ENCODE data around the gene ACER3. TPM values are rescaled to one million over a fixed set of nuclear protein-coding genes. Genes with fewer than 3 reads are reported as not detected.

Gene ACER3
- total RNA-seq, 4 donors from 2014 or later, result 9.3 to 25.7 (median 14.2) TPM

DNA sequence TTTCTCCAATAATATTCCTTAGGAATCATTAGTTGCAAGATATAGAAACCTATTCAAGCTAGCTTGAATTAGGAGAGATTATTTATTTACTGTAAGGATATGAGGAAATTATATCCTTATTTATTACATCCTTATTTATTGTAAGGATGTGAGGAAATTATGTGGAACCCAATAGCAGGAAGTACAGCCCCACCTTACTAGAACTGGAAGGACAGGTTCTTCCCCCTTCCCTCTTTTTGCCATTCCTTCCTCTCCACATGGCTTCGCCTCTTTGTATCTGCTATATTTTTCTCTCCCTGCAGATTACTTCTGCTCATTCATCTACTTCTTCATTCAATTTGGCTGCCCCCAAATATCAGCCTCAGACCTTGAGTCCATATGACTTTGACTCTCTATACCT, 124.0 kb downstream of the ACER3 start:
- H3K4me3 ChIP-seq, result no peak overlapping the region
- no peak overlapping the region for H3K27ac ChIP-seq
- no peaks in the 10 kb centered on the region for H3K9me3 ChIP-seq
- H3K36me3 ChIP-seq, result peaks cover 0 to 12% of the 10 kb centered on the region in 2 donors
- ATAC-seq, result no peak
- WGBS, 2 donors (ENCODE audit: low coverage in 1 of 2), result 94 to 100% methylated on average over 1 of the region's 1 CpG
- H3K4me1 ChIP-seq, result no peaks in the 10 kb centered on the region
- TF ChIP-seq EP300 (IDR thresholded peaks at IDR 0.05) (no peak), POLR2A (IDR thresholded peaks at IDR 0.05) (no peak), POLR2AphosphoS5 (IDR thresholded peaks at IDR 0.05) (no peak)
- TF ChIP-seq, protein P1, sequence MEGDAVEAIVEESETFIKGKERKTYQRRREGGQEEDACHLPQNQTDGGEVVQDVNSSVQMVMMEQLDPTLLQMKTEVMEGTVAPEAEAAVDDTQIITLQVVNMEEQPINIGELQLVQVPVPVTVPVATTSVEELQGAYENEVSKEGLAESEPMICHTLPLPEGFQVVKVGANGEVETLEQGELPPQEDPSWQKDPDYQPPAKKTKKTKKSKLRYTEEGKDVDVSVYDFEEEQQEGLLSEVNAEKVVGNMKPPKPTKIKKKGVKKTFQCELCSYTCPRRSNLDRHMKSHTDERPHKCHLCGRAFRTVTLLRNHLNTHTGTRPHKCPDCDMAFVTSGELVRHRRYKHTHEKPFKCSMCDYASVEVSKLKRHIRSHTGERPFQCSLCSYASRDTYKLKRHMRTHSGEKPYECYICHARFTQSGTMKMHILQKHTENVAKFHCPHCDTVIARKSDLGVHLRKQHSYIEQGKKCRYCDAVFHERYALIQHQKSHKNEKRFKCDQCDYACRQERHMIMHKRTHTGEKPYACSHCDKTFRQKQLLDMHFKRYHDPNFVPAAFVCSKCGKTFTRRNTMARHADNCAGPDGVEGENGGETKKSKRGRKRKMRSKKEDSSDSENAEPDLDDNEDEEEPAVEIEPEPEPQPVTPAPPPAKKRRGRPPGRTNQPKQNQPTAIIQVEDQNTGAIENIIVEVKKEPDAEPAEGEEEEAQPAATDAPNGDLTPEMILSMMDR (IDR thresholded peaks at IDR 0.05), result no peak
- no peaks in the 10 kb centered on the region for H3K27me3 ChIP-seq

DNA sequence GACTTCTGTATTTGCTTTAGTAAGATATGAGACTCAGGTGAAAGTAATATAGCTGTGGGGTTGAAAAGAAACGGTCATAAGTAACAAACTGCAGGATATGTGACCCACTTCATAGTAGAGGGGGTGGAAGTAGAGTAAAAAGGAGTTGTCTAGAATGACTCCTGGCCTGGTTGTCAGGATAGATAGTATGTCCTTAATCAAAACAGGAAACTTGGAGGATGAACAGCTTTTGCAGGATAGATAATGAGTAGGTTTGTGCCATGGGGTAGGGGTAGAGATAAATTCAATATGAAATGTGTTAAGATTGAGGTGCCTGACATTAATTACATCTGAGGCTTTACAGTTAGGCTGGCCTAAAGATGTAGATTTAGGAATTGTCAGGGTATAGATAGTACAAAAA, 126.5 kb downstream of the ACER3 start:
- WGBS, 2 donors (ENCODE audit: low coverage in 1 of 2), result 76 to 86% methylated on average over 1 of the region's 1 CpG
- H3K4me3 ChIP-seq, result no peak overlapping the region
- TF ChIP-seq POLR2A (IDR thresholded peaks at IDR 0.05) (no peak), EP300 (IDR thresholded peaks at IDR 0.05) (no peak), POLR2AphosphoS5 (IDR thresholded peaks at IDR 0.05) (no peak)
- TF ChIP-seq, protein P1 (IDR thresholded peaks at IDR 0.05), result no peak

GRCh38 chr11:76990628-76991027, 129.9 kb downstream of the ACER3 start:
- no peak overlapping the region for H3K4me3 ChIP-seq
- no peaks in the 10 kb centered on the region for H3K27me3 ChIP-seq
- 80 to 100% methylated on average over 1 of the region's 1 CpG for WGBS, 2 donors (ENCODE audit: low coverage in 1 of 2)
- no peak overlapping the region for H3K27ac ChIP-seq
- H3K36me3 ChIP-seq, result peaks cover 0 to 42% of the 10 kb centered on the region in 2 donors
- TF ChIP-seq POLR2AphosphoS5 (IDR thresholded peaks at IDR 0.05) (no peak), EP300 (IDR thresholded peaks at IDR 0.05) (no peak), POLR2A (IDR thresholded peaks at IDR 0.05) (no peak)
- TF ChIP-seq, protein P1 (IDR thresholded peaks at IDR 0.05), result no peak
- no peaks in the 10 kb centered on the region for H3K4me1 ChIP-seq
- no peak for ATAC-seq
- H3K9me3 ChIP-seq, result no peaks in the 10 kb centered on the region

More for the DNA sequence above, 126.5 kb downstream of the ACER3 start:
- ATAC-seq, result no peak
- Histone ChIP-seq H3K36me3 (peaks cover 0 to 27% of the 10 kb centered on the region in 2 donors), H3K27ac (no peak overlapping the region), H3K27me3 (no peaks in the 10 kb centered on the region), H3K9me3 (no peaks in the 10 kb centered on the region), H3K4me1 (no peaks in the 10 kb centered on the region)

- Histone ChIP-seq H3K4me3 (no peak overlapping the region), H3K4me1 (no peaks in the 10 kb centered on the region), H3K27ac (no peak overlapping the region), H3K27me3 (no peaks in the 10 kb centered on the region), H3K36me3 (peaks cover 0 to 37% of the 10 kb centered on the region in 2 donors), H3K9me3 (no peaks in the 10 kb centered on the region)
- no peak for TF ChIP-seq POLR2A (IDR thresholded peaks at IDR 0.05)
- no peak for TF ChIP-seq EP300 (IDR thresholded peaks at IDR 0.05)
- TF ChIP-seq, protein P1 (IDR thresholded peaks at IDR 0.05), result no peak
- no peak for TF ChIP-seq POLR2AphosphoS5 (IDR thresholded peaks at IDR 0.05)
- no peak for ATAC-seq
Measured at GRCh38 chr11:76995081-76995576, 134.4 kb downstream of the ACER3 start.

- Histone ChIP-seq H3K27ac (no peak overlapping the region), H3K4me3 (no peak overlapping the region), H3K36me3 (peaks cover 0 to 24% of the 10 kb centered on the region in 2 donors), H3K4me1 (no peaks in the 10 kb centered on the region), H3K27me3 (no peaks in the 10 kb centered on the region), H3K9me3 (no peaks in the 10 kb centered on the region)
- 100% methylated on average over 1 of the region's 1 CpG for WGBS, 2 donors (ENCODE audit: low coverage in 1 of 2)
- TF ChIP-seq EP300 (IDR thresholded peaks at IDR 0.05), result no peak
- TF ChIP-seq POLR2AphosphoS5 (IDR thresholded peaks at IDR 0.05), result no peak
- no peak for TF ChIP-seq POLR2A (IDR thresholded peaks at IDR 0.05)
- TF ChIP-seq, protein P1 (IDR thresholded peaks at IDR 0.05), result no peak
- no peak for ATAC-seq
Measured at GRCh38 chr11:76997512-76997911, 136.8 kb downstream of the ACER3 start.

Data from gastroesophageal sphincter (tissue), 4 donors.